GM19372 (cell line): ENCODE measurements around the gene FBXW4.
A peak's percentile ranks its signal among the peaks of the same experiment; 100 is the strongest.

Source experiments
- ATAC-seq: cut with Tn5 transposase; IDR thresholded peaks from one replicate; pipeline ENCODE4 v1.9.1; 2021; ENCODE audit warnings: mild to moderate bottlenecking, low read depth, moderate library complexity; ENCODE audit not compliant: unreplicated experiment

Gene FBXW4

GRCh38 chr10:101569622-101570427, 125.1 kb downstream of the FBXW4 start:
- peak; percentile 63 for ATAC-seq

- ATAC-seq = no peak
Observed at GRCh38 chr10:101569323-101569621, 125.7 kb downstream of the FBXW4 start.

GRCh38 chr10:101568054-101568745, 126.8 kb downstream of the FBXW4 start:
- no peak for ATAC-seq

- ATAC-seq = no peak
Observed at GRCh38 chr10:101567165-101568006, 127.6 kb downstream of the FBXW4 start.

GRCh38 chr10:101566333-101567164, 128.4 kb downstream of the FBXW4 start:
- no peak for ATAC-seq

- no peak for ATAC-seq
Observed at GRCh38 chr10:101565936-101566332, 129.0 kb downstream of the FBXW4 start.

GRCh38 chr10:101565370-101565900, 129.5 kb downstream of the FBXW4 start:
- ATAC-seq = no peak

GRCh38 chr10:101564490-101564991, 130.4 kb downstream of the FBXW4 start:
- ATAC-seq = no peak

GRCh38 chr10:101563497-101564040, 131.4 kb downstream of the FBXW4 start:
- no peak for ATAC-seq

- ATAC-seq = no peak
Observed at GRCh38 chr10:101563007-101563406, 132.0 kb downstream of the FBXW4 start.

- no peak for ATAC-seq
Observed at GRCh38 chr10:101562231-101562630, 132.7 kb downstream of the FBXW4 start.

GRCh38 chr10:101561068-101561915, 133.7 kb downstream of the FBXW4 start:
- no peak for ATAC-seq
